ENCODE measurements around the gene KANK2.

- TF ChIP-seq CTCF (conservative IDR thresholded peaks at IDR 0.05; ENCODE audit: low read depth, low read length) = no peak
- TF ChIP-seq EZH2 (IDR thresholded peaks at IDR 0.05; ENCODE audit: borderline replicate concordance, low read depth, low read length, poor library complexity, severe bottlenecking) = no peak
Measured at GRCh38 chr19:11159598-11160439, 37.5 kb downstream of the KANK2 start.

All from A673 (cell line).